ENCODE data around the gene RASSF3. TPM values are rescaled to one million over a fixed set of nuclear protein-coding genes. Genes with fewer than 3 reads are reported as not detected.
A peak's percentile ranks its signal among the peaks of the same experiment; 100 is the strongest.
"Not testable (repeated sequence)": the region's sequence is repeated elsewhere in the genome, so short reads cannot be mapped to it uniquely, and the experiment has no call there.

The RASSF3 gene
- total and polyA plus RNA-seq, 4 donors: 26.7 to 60.9 (median 33.5) TPM

DNA sequence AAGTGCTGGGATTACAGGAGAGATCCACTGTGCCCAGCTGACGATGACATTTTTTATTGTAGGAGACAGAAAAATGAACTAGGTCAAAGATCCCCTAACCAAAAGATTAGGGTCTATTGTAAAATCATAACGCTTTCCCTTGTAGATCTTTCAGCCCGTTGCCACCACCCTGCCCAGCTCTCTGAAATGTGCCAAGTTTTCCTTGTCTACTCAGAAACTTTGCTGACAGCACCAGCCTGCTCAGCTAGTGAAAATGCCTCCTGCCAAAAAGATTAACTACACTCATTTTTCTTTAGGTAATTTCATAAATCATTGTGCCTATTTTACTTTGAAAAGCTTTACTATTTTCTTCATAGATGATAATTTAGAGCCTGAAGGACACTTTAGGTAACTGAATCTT, 28.2 kb upstream of the RASSF3 start:
- Histone ChIP-seq H3K4me3 (no peak overlapping the region), H3K9ac (ENCODE audit: insufficient read depth in 1 of 2, low read length in 2 of 2) (no peak overlapping the region), H3K27me3 (ENCODE audit: control insufficient read depth in 3 of 3, insufficient read depth in 3 of 3, low read length in 2 of 3) (no peaks in the 10 kb centered on the region), H3K36me3 (ENCODE audit: control insufficient read depth in 4 of 4, insufficient read depth in 4 of 4, low read length in 4 of 4) (no peaks in the 10 kb centered on the region), H3K9me3 (ENCODE audit: control insufficient read depth in 4 of 4, insufficient read depth in 3 of 4, low read length in 3 of 4) (no peaks in the 10 kb centered on the region), H3K4me1 (ENCODE audit: control insufficient read depth in 5 of 5, insufficient read depth in 5 of 5, low read length in 5 of 5) (peaks cover 0 to 17% (median 7%) of the 10 kb centered on the region in 5 donors), H3K27ac (ENCODE audit: low read depth in 1 of 2, low read length in 1 of 2) (no peak overlapping the region)
- ATAC-seq (ENCODE audit: insufficient read depth, low FRiP score) (no peak), DNase-seq (no peak)
- 74 to 86% methylated on average over 3 of the region's 3 CpGs for WGBS, 2 donors
- no peak for TF ChIP-seq CTCF (IDR thresholded peaks at IDR 0.05; ENCODE audit: control extremely low read depth, extremely low read depth)

GRCh38 chr12:64582862-64583261, 27.4 kb upstream of the RASSF3 start:
- Histone ChIP-seq H3K4me3 (no peak overlapping the region), H3K4me1 (ENCODE audit: control insufficient read depth in 5 of 5, insufficient read depth in 5 of 5, low read length in 5 of 5) (peaks cover 0 to 17% (median 7%) of the 10 kb centered on the region in 5 donors), H3K27me3 (ENCODE audit: control insufficient read depth in 3 of 3, insufficient read depth in 3 of 3, low read length in 2 of 3) (no peaks in the 10 kb centered on the region), H3K27ac (ENCODE audit: low read depth in 1 of 2, low read length in 1 of 2) (no peak overlapping the region), H3K9me3 (ENCODE audit: control insufficient read depth in 4 of 4, insufficient read depth in 3 of 4, low read length in 3 of 4) (no peaks in the 10 kb centered on the region), H3K9ac (ENCODE audit: insufficient read depth in 1 of 2, low read length in 2 of 2) (no peak overlapping the region), H3K36me3 (ENCODE audit: control insufficient read depth in 4 of 4, insufficient read depth in 4 of 4, low read length in 4 of 4) (no peaks in the 10 kb centered on the region)
- 76 to 90% methylated on average over 3 of the region's 3 CpGs for WGBS, 2 donors
- TF ChIP-seq CTCF (IDR thresholded peaks at IDR 0.05; ENCODE audit: control extremely low read depth, extremely low read depth): no peak
- ATAC-seq (ENCODE audit: insufficient read depth, low FRiP score) (no peak), DNase-seq (no peak)

GRCh38 chr12:64583395-64583770, 26.9 kb upstream of the RASSF3 start:
- H3K9me3 ChIP-seq (ENCODE audit: control insufficient read depth in 4 of 4, insufficient read depth in 3 of 4, low read length in 3 of 4); H3K4me3 ChIP-seq; ATAC-seq (ENCODE audit: insufficient read depth, low FRiP score); H3K36me3 ChIP-seq (ENCODE audit: control insufficient read depth in 4 of 4, insufficient read depth in 4 of 4, low read length in 4 of 4); DNase-seq; H3K9ac ChIP-seq (ENCODE audit: insufficient read depth in 1 of 2, low read length in 2 of 2); H3K27me3 ChIP-seq (ENCODE audit: control insufficient read depth in 3 of 3, insufficient read depth in 3 of 3, low read length in 2 of 3): not testable (repeated sequence)
- 57 to 72% methylated on average over 7 of the region's 7 CpGs for WGBS, 2 donors
- Histone ChIP-seq H3K27ac (ENCODE audit: low read depth in 1 of 2, low read length in 1 of 2) (peak overlapping the region in 1 of 2 donors; percentile 77), H3K4me1 (ENCODE audit: control insufficient read depth in 5 of 5, insufficient read depth in 5 of 5, low read length in 5 of 5) (peaks cover 0 to 17% (median 7%) of the 10 kb centered on the region in 5 donors)

DNA sequence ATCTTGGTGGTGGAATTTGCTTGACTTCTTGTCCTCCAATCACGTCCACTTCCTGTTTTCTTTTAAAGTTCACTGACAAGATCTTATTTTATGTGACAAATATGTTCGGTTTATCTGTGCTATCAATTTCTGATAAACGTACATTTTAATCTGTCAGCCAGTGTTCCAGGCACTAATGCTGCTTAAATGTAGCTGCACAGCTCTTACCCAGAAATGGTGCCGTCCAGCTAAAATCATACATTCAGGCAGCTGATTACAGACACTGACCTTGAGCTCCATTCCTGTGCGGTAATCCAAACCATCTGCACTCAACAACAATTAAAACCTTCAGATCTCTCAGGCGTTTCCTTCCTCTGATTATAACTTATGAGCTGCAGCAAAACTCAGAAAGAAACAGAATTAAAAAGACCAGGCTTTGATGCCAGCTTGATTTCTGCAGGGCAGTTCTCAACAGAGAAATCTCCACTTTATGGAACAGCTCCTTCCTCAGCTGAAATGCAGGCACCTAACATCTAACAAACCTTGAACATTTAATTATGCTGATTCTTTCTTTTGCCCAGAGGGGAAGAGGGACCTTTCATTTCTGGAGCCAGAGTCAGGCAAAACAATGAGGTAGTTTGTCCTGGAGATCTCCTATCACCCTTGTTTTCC, 26.4 kb upstream of the RASSF3 start:
- Histone ChIP-seq H3K27ac (ENCODE audit: low read depth in 1 of 2, low read length in 1 of 2) (peak overlapping the region in 1 of 2 donors; percentile 77), H3K4me3 (no peak overlapping the region), H3K4me1 (ENCODE audit: control insufficient read depth in 5 of 5, insufficient read depth in 5 of 5, low read length in 5 of 5) (peaks cover 0 to 17% (median 7%) of the 10 kb centered on the region in 5 donors), H3K36me3 (ENCODE audit: control insufficient read depth in 4 of 4, insufficient read depth in 4 of 4, low read length in 4 of 4) (no peaks in the 10 kb centered on the region), H3K9ac (ENCODE audit: insufficient read depth in 1 of 2, low read length in 2 of 2) (no peak overlapping the region), H3K9me3 (ENCODE audit: control insufficient read depth in 4 of 4, insufficient read depth in 3 of 4, low read length in 3 of 4) (no peaks in the 10 kb centered on the region), H3K27me3 (ENCODE audit: control insufficient read depth in 3 of 3, insufficient read depth in 3 of 3, low read length in 2 of 3) (no peaks in the 10 kb centered on the region)
- DNase-seq (peak in 2 of 3 donors; percentile 54 to 75), ATAC-seq (ENCODE audit: insufficient read depth, low FRiP score) (no peak)
- no peak for TF ChIP-seq CTCF (IDR thresholded peaks at IDR 0.05; ENCODE audit: control extremely low read depth, extremely low read depth)
- 12 to 22% methylated on average over 6 of the region's 6 CpGs for WGBS, 2 donors

Data from lung (tissue), 12 donors.